Endothelial cell of umbilical vein (primary cell): ENCODE measurements around the gene PHPT1. TPM values are rescaled to one million over a fixed set of nuclear protein-coding genes. Genes with fewer than 3 reads are reported as not detected.

Experiments
- BruUV-seq: library from RNA; stranded (reverse); fragments of 400-500 nt; replicated peaks from 2 replicates; lab custom pipeline; 2021; lab: Mats Ljungman, UMichigan
- CTCF ChIA-PET: fragments of 300-600, 350-600 bp; sonication (Branson Sonifier 250); formaldehyde crosslinking; loops from one replicate; lab custom pipeline; 2021; ENCODE audit warnings: antibody characterized with exemption, inconsistent platforms; lab: Charles Lee
- POLR2A ChIA-PET: fragments of 300-600, 350-600 bp; sonication (Branson Sonifier 250); formaldehyde crosslinking; loops from one replicate; lab custom pipeline; 2021; ENCODE audit warnings: antibody characterized with exemption, inconsistent platforms; lab: Charles Lee
- DNase-seq: peaks from one replicate; pipeline ENCODE4 v3.0.0-alpha.2; 2011; ENCODE audit warnings: low read depth, low spot score
- FAIRE-seq: peaks from 2 replicates; lab custom pipeline; 2011; peaks lifted over from hg19 to GRCh38; lab: Jason Lieb, UNC
- H2AFZ ChIP-seq: 2 replicates; pipeline ENCODE4 v1.6.0; 2012; ENCODE audit warnings: low read depth, low read length, control low read depth, inconsistent platforms
- H3K27ac ChIP-seq: 2 replicates; pipeline ENCODE4 v1.5.1; 2011; ENCODE audit warnings: low read depth, mild to moderate bottlenecking, control low read depth, low read length, moderate library complexity; ENCODE audit not compliant: insufficient read depth
- H3K27me3 ChIP-seq, 2 experiments: 2 replicates each; pipeline versions ENCODE4 v1.6.0 to v1.6.1; 2011; ENCODE audit warnings: low read length in 2 of 2, mixed read lengths in 1 of 2; ENCODE audit not compliant: control insufficient read depth in 2 of 2, insufficient read depth in 2 of 2
- H3K36me3 ChIP-seq, 2 experiments: 2 replicates in 1 of 2; 3 replicates in 1 of 2; pipeline ENCODE4 v1.5.1; 2011; ENCODE audit warnings: low read length in 2 of 2, mild to moderate bottlenecking in 1 of 2, moderate library complexity in 1 of 2; ENCODE audit not compliant: control insufficient read depth in 2 of 2, insufficient read depth in 2 of 2; ENCODE audit errors: extremely low read depth in 1 of 2
- H3K4me1 ChIP-seq: 3 replicates; pipeline ENCODE4 v1.5.1; 2011; ENCODE audit warnings: mild to moderate bottlenecking, low read length; ENCODE audit not compliant: control insufficient read depth, insufficient read depth; ENCODE audit errors: extremely low read depth
- H3K4me2 ChIP-seq: 2 replicates; pipeline ENCODE4 v1.6.1; 2011; ENCODE audit warnings: low read length, control low read depth, mixed read lengths; ENCODE audit not compliant: insufficient read depth
- H3K4me3 ChIP-seq, 3 experiments: fragments of 200-600 bp in 1 of 3; sonication (generic), shearing (Covaris generic) in 1 of 3; replicated peaks in 1 of 3; 2 replicates each; pipeline ENCODE4 v1.5.1; 2011 to 2016; ENCODE audit warnings: control low read depth in 3 of 3, low read length in 3 of 3, mild to moderate bottlenecking in 2 of 3, inconsistent platforms in 1 of 3, low read depth in 1 of 3, moderate library complexity in 1 of 3; ENCODE audit not compliant: insufficient read depth in 1 of 3
- H3K79me2 ChIP-seq: 2 replicates; pipeline ENCODE4 v1.6.0; 2012; ENCODE audit warnings: low read length, inconsistent platforms; ENCODE audit not compliant: control insufficient read depth, insufficient read depth
- H3K9ac ChIP-seq: replicated peaks from 2 replicates; pipeline ENCODE3; 2011; ENCODE audit warnings: low read length, control low read depth; ENCODE audit not compliant: insufficient read depth; ENCODE audit errors: extremely low read depth
- H3K9me1 ChIP-seq: replicated peaks from 3 replicates; pipeline ENCODE4 v1.6.0; 2011; ENCODE audit warnings: mild to moderate bottlenecking, low read length; ENCODE audit not compliant: control insufficient read depth, insufficient read depth; ENCODE audit errors: extremely low read depth
- H3K9me3 ChIP-seq: replicated peaks from 2 replicates; pipeline ENCODE4 v1.5.1; 2012; ENCODE audit warnings: low read length, inconsistent platforms; ENCODE audit not compliant: control insufficient read depth, insufficient read depth
- H4K20me1 ChIP-seq: replicated peaks from 2 replicates; pipeline ENCODE3; 2011; ENCODE audit warnings: mild to moderate bottlenecking, low read length; ENCODE audit not compliant: control insufficient read depth, insufficient read depth; ENCODE audit errors: extremely low read depth
- CTCF ChIP-seq, 2 donors: IDR thresholded peaks; 1 replicate in 1 of 2; 2 replicates in 1 of 2; pipeline ENCODE4 v1.5.1; 2011; ENCODE audit warnings: low read length in 2 of 2, mild to moderate bottlenecking in 2 of 2, moderate library complexity in 2 of 2, control low read depth in 1 of 2, inconsistent platforms in 1 of 2, low read depth in 1 of 2; ENCODE audit not compliant: insufficient read depth in 1 of 2; ENCODE audit errors: extremely low read depth in 1 of 2
- EZH2 ChIP-seq: IDR thresholded peaks from 2 replicates; pipeline ENCODE4 v1.6.1; 2012; ENCODE audit warnings: borderline replicate concordance, low read depth, mild to moderate bottlenecking, moderate library complexity, low read length, inconsistent platforms; ENCODE audit not compliant: severe bottlenecking
- FOS ChIP-seq: IDR thresholded peaks from 2 replicates; pipeline ENCODE4 v1.6.1; 2011; ENCODE audit warnings: mild to moderate bottlenecking, low read length, moderate library complexity, borderline replicate concordance; ENCODE audit not compliant: insufficient read depth
- GATA2 ChIP-seq: IDR thresholded peaks from 2 replicates; pipeline ENCODE4 v1.7.0; 2011; ENCODE audit warnings: low read depth, mild to moderate bottlenecking, moderate library complexity, mixed read lengths, low read length; ENCODE audit not compliant: insufficient read length, insufficient read depth
- JUN ChIP-seq: IDR thresholded peaks from 2 replicates; pipeline ENCODE4 v1.6.1; 2011; ENCODE audit warnings: borderline replicate concordance, low read depth; ENCODE audit not compliant: insufficient read length, insufficient read depth
- MAX ChIP-seq: IDR thresholded peaks from 2 replicates; pipeline ENCODE4 v1.6.1; 2011; ENCODE audit not compliant: insufficient read depth, insufficient read length
- MYC ChIP-seq: IDR thresholded peaks from one replicate; pipeline ENCODE4 v1.6.1; 2011; ENCODE audit warnings: mild to moderate bottlenecking, low read depth, low read length
- POLR2A ChIP-seq: IDR thresholded peaks from 2 replicates; pipeline ENCODE4 v1.6.1; 2012; ENCODE audit warnings: low read depth, mild to moderate bottlenecking, control low read depth, low read length
- POLR2AphosphoS5 ChIP-seq: IDR thresholded peaks from 2 replicates; pipeline ENCODE4 v1.6.1; 2012; ENCODE audit warnings: low read depth, mild to moderate bottlenecking, control low read depth, low read length, moderate library complexity; ENCODE audit not compliant: insufficient read depth
- dilution Hi-C: fragments of 300-500 bp; cut with MboI; formaldehyde crosslinking; loops from one replicate; pipeline ENCODE4 v1.15.0; 2019; ENCODE audit warnings: low sequenced_read_pairs; ENCODE audit not compliant: extremely low pct_ligation_motif_present
- intact Hi-C: fragments of 100-400 bp; cut with micrococcal nuclease; formaldehyde crosslinking; loops from one replicate; pipeline ENCODE4 v1.10.0; 2022
- polyA plus RNA-seq, 4 experiments: library from polyadenylated mRNA; depleted of rRNA in 3 of 4; stranded (reverse) in 3 of 4; unstranded in 1 of 4; fragments of >200 nt; gene quantifications; 2 replicates each; pipeline versions ENCODE4 v1.2.1 to v1.2.3, GENCODE V29; 2011 to 2012; ENCODE audit warnings: missing spikeins in 1 of 4
- total RNA-seq: library from RNA; stranded (reverse); gene quantifications from 2 replicates; pipeline ENCODE4 v1.2.3, GENCODE V29; 2021

Gene PHPT1
- total and polyA plus RNA-seq, 2 donors (not counting 3 experiments of a cell fraction or from before 2014, with no cell fraction given) = 139 to 319 TPM

GRCh38 chr9:136821826-136822544 is 27.2 kb upstream of the PHPT1 start:
- dilution Hi-C loops = loop anchor here (25.0 kb wide), 1 partner anchor 115 kb away; the partner anchor contains the start of genes C8G and FBXW5
- H3K27me3 ChIP-seq = no peaks in the 10 kb centered on the region
- TF ChIP-seq GATA2 = no peak
- no peak for TF ChIP-seq MYC
- no peak for TF ChIP-seq FOS
- no peak for TF ChIP-seq POLR2AphosphoS5
- TF ChIP-seq MAX = no peak
- no peak for TF ChIP-seq EZH2
- TF ChIP-seq CTCF (IDR thresholded peaks at IDR 0.05; ENCODE audit: extremely low read depth in 1 of 2, insufficient read depth in 1 of 2, low read depth in 1 of 2, low read length in 2 of 2) = no peak
- TF ChIP-seq JUN = no peak
- TF ChIP-seq POLR2A = no peak
- DNase-seq (no peak), FAIRE-seq (no peak)
- H3K4me2 ChIP-seq = peak overlapping the region; percentile 26
- BruUV-seq = no TSS peak
- H3K4me3 ChIP-seq = peak overlapping the region in 1 of 3 experiments; percentile 36
- H3K9me3 ChIP-seq = no peaks in the 10 kb centered on the region
- intact Hi-C loops = no loop called here
- H3K27ac ChIP-seq = no peak overlapping the region
- H3K79me2 ChIP-seq = peaks cover 13% of the 10 kb centered on the region
- H3K4me1 ChIP-seq = peaks cover 6% of the 10 kb centered on the region
- H4K20me1 ChIP-seq = no peaks in the 10 kb centered on the region
- CTCF ChIA-PET = interaction anchor here (1.3 to 3.8 kb wide), 2 partner anchors 18 to 21 kb away, joined by 3 to 17 read pairs; partner anchors contain the start of gene AJM1
- peaks cover 2 to 21% of the 10 kb centered on the region in 2 experiments for H3K36me3 ChIP-seq
- POLR2A ChIA-PET = no interaction called here
- peak overlapping the region; percentile 38 for H3K9ac ChIP-seq
- H2AFZ ChIP-seq = no peak overlapping the region
- no peaks in the 10 kb centered on the region for H3K9me1 ChIP-seq
